GM10266 (cell line): ENCODE data around the gene ZNF780A.
"Not testable (repeated sequence)": the region's sequence is repeated elsewhere in the genome, so short reads cannot be mapped to it uniquely, and the experiment has no call there.

Experiments
- DNase-seq: peaks from one replicate; pipeline ENCODE4 v3.0.0; 2012; ENCODE audit errors: extremely low spot score
- TF ChIP-seq, protein P1 (sequence below): IDR thresholded peaks from 2 replicates; pipeline ENCODE4 v1.5.1; 2012; ENCODE audit warnings: mild to moderate bottlenecking, low read depth; ENCODE audit not compliant: control insufficient read depth, insufficient read depth; ENCODE audit errors: missing control alignments

ZNF780A gene

DNA sequence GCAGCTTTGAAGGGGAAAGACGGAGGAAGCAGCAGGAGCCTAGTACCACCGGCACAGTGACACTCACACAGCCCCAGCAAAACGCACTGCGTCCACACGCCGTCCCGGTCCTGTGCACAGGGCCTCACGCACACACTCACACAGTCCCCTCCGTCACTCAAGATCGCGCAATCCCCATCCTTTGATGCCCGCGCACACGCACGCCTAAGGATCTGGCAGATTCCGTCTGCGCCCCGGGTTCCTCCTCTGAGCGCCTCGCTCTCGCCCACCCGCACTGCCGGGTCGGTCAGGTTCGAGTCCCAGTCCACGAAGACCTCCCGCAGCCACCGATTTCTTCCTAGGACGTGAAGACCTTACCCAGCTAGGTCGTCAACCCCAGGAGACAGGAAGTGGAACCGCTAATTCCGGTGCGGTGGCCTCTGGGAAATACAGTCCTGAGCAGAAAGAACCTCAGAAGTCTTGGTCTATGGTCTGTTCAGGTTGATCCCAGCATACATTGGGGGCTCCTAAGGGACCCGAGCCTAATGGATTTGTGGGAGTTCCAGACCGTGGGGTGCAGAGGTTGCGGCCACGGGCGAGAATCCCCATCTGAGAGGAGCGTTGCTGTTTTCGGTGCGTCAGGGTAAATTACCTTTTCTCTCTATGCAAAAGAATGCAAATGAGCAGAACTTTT lies 34.8 kb downstream of the ZNF780A start, which contains the start of gene ZNF780B:
Gene ZNF780B (minus strand): TSS at position 400 of the 673 bp plus-strand sequence. CDS start 5,899 bp downstream, outside the sequence.
- TF ChIP-seq, protein P1, sequence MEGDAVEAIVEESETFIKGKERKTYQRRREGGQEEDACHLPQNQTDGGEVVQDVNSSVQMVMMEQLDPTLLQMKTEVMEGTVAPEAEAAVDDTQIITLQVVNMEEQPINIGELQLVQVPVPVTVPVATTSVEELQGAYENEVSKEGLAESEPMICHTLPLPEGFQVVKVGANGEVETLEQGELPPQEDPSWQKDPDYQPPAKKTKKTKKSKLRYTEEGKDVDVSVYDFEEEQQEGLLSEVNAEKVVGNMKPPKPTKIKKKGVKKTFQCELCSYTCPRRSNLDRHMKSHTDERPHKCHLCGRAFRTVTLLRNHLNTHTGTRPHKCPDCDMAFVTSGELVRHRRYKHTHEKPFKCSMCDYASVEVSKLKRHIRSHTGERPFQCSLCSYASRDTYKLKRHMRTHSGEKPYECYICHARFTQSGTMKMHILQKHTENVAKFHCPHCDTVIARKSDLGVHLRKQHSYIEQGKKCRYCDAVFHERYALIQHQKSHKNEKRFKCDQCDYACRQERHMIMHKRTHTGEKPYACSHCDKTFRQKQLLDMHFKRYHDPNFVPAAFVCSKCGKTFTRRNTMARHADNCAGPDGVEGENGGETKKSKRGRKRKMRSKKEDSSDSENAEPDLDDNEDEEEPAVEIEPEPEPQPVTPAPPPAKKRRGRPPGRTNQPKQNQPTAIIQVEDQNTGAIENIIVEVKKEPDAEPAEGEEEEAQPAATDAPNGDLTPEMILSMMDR: no peak

DNA sequence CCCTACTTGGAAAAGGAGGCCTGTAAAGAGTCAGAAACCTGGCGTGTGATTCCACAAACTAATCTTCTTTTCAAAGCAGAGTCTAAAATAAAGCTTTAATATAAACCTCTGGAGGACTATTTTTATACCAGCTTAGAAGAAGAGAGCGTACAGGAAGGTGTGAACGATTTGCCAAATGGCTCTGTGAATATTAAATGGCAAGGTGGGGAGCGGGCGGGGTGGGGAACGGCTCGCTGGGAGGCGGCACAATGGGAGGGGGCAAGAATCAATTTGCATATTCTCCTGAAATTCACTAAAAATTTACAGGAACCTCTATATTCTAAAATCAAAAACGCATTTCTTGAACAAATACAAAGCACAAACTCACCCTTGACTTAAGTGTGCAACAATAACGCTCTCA lies 35.7 kb downstream of the ZNF780A start:
- DNase-seq: no peak
- TF ChIP-seq, protein P1: no peak

More for the DNA sequence above, 34.8 kb downstream of the ZNF780A start, which contains the start of gene ZNF780B:
- peak; percentile 69 for DNase-seq

DNA sequence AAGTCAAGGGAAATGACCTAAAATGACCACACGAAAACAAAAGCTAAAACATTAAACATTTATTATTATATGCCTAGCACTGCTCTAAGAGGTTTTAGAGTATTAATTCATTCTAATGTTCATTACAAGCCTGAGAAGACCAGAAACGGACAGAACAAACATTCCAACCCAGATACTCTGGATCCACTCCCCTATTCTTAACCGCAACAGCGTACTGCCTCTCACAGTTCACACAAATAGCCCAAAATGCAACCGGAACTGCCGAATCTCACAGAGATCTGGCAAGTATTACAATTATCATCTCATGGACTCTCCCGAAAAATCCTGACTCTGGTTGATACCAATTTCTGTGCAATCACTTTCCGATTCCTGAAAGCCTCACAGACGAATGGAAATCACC lies 36.1 kb downstream of the ZNF780A start:
- TF ChIP-seq, protein P1: no peak

DNA sequence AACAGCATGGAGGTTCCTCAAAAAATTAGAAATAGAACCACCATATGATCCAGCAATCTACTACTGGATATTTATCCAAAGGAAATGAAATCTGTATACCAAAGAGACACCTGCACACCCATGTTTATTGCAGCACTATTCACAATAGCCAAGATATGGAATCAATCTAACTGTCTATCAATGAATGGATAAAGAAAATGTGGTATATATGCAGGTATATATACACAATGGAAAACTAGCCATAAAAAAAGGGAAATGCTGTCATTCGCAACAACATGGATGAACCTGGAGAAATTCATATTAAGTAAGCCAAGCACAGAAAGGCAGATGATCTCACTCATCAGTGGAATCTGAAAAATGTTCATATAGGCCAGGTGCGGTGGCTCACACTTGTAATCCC lies 37.3 kb downstream of the ZNF780A start:
- TF ChIP-seq, protein P1: no peak
- DNase-seq: no peak

More for the DNA sequence above, 36.1 kb downstream of the ZNF780A start:
- no peak for DNase-seq

DNA sequence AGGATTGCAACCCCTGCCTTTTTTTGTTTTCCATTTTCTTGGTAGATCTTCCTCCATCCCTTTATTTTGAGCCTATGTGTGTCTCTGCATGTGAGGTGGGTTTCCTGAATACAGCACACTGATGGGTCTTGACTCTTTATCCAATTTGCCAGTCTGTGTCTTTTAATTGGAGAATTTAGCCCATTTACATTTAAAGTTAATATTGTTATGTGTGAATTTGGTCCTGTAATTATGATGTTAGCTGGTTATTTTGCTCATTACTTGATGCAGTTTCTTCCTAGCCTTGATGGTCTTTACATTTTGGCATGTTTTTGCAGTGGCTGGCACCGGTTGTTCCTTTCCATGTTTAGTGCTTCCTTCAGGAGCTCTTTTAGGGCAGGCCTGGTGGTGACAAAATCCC lies 49.0 kb downstream of the ZNF780A start:
- not testable (repeated sequence) for DNase-seq

DNA sequence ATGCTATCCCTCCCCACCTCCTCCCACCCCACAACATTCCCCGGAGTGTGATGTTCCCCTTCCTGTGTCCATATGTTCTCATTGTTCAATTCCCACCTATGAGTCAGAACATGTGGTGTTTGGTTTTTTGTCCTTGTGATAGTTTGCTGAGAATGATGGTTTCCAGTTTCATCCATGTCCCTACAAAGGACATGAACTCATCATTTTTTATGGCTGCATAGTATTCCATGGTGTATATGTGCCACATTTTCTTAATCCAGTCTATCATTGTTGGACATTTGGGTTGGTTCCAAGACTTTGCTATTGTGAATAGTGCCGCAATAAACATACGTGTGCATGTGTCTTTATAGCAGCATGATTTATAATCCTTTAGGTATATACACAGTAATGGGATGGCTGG lies 52.7 kb downstream of the ZNF780A start:
- not testable (repeated sequence) for DNase-seq

DNA sequence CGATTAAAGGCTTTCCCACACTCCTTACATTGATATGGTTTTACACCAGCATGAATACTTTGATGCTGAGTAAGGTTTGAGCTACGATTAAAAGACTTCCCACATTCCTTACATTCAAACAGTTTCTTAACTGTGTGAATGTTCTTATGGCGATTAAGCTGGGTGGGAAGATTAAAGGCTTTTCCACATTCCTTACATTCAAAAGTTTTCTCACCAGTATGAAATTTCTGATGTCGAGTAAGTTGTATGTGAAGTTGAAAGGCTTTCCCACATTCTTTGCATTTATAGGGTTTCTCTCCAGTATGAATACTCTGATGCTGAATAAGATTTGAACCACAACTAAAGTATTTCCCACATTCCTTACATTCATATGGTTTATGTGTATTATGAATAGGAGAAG lies 54.7 kb downstream of the ZNF780A start:
- TF ChIP-seq, protein P1: no peak
- no peak for DNase-seq

DNA sequence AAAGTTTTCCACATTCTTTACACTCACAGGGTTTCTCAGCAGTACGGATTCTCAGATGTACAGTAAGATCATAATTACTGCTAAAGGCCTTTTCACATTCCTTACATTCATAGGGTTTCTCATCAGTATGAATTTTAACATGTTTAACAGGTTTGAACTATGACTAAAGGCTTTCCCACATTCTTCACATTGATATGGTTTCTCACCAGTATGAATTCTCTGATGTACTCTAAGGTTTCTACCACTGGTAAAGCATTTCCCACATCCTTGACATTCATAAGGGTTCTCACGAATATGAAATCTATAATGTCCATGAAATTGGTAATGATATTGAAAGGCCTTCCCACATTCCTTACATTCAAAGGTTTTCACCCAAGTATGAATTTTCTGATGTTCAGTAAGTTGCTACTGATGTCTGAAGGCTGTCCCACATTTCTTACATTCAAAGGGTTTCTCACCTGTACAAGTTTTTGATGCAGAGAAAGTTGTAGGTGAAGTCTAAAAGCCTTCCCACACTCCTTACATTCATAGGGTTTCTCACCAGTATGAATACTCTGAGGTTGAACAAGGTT lies 56.7 kb downstream of the ZNF780A start:
- TF ChIP-seq, protein P1: no peak
- DNase-seq: no peak
